B cell (primary cell): ENCODE results near the gene UBE2R2. TPM values are rescaled to one million over a fixed set of nuclear protein-coding genes. Genes with fewer than 3 reads are reported as not detected.

Source experiments
- ATAC-seq: fragments of 200-7000 bp; cut with Tn5 transposase; one replicate; pipeline ENCODE4 v1.10.0; 2021; ENCODE audit warnings: low read depth, mild to moderate bottlenecking, moderate number of reproducible peaks, moderate library complexity
- CTCF ChIA-PET: fragments of 350-600 bp; sonication (Branson Sonifier 250); formaldehyde crosslinking; loops from one replicate; lab custom pipeline; 2021; ENCODE audit warnings: antibody characterized with exemption, inconsistent platforms; lab: Charles Lee
- POLR2A ChIA-PET: fragments of 350-600 bp; sonication (Branson Sonifier 250); formaldehyde crosslinking; loops from one replicate; lab custom pipeline; 2021; ENCODE audit warnings: antibody characterized with exemption; lab: Charles Lee
- DNase-seq: peaks from one replicate; pipeline ENCODE4 v3.0.0; 2013
- H2AFZ ChIP-seq: 2 replicates; pipeline ENCODE4 v1.6.1; 2012; ENCODE audit warnings: mild to moderate bottlenecking, low read depth, low read length; ENCODE audit not compliant: insufficient read depth, poor library complexity, severe bottlenecking
- H3K27ac ChIP-seq, 2 donors: 1 replicate in 1 of 2; 2 replicates in 1 of 2; pipeline ENCODE4 v1.5.1; 2012 to 2013; ENCODE audit warnings: low read length in 2 of 2, mild to moderate bottlenecking in 2 of 2, moderate library complexity in 1 of 2
- H3K27me3 ChIP-seq, 4 experiments: fragments of 200-600 bp in 1 of 4; sonication (generic) in 1 of 4; replicated peaks in 1 of 4; 1 replicate in 2 of 4; 2 replicates in 2 of 4; pipeline versions ENCODE4 v1.6.1 to v1.7.0; 2013 to 2016; ENCODE audit warnings: low read length in 3 of 4, mild to moderate bottlenecking in 2 of 4, mixed read lengths in 1 of 4, moderate library complexity in 1 of 4; ENCODE audit not compliant: insufficient read depth in 4 of 4, control insufficient read depth in 3 of 4; ENCODE audit errors: control extremely low read depth in 1 of 4
- H3K36me3 ChIP-seq, 2 experiments: replicated peaks in 1 of 2; 1 replicate in 1 of 2; 2 replicates in 1 of 2; pipeline versions ENCODE4 v1.6.1 to v1.7.1; 2013; ENCODE audit warnings: low read length in 1 of 2; ENCODE audit not compliant: insufficient read depth in 2 of 2, control insufficient read depth in 1 of 2; ENCODE audit errors: control extremely low read depth in 1 of 2, extremely low read depth in 1 of 2
- H3K4me1 ChIP-seq, 2 donors: fragments of 200-600 bp in 1 of 2; sonication (generic) in 1 of 2; 1 replicate in 1 of 2; 2 replicates in 1 of 2; pipeline versions ENCODE4 v1.5.1 to v1.6.1; 2013 to 2017; ENCODE audit warnings: low read length in 2 of 2; ENCODE audit not compliant: control insufficient read depth in 2 of 2, insufficient read depth in 2 of 2
- H3K4me2 ChIP-seq: replicated peaks from 2 replicates; pipeline ENCODE3; 2012; ENCODE audit warnings: mild to moderate bottlenecking, low read depth, low read length; ENCODE audit not compliant: poor library complexity, severe bottlenecking
- H3K4me3 ChIP-seq, 5 experiments: fragments of 200-600 bp in 1 of 5; sonication (generic) in 1 of 5; 1 replicate in 3 of 5; 2 replicates in 2 of 5; pipeline versions ENCODE4 v1.5.1 to v1.7.0; 2011 to 2016; ENCODE audit warnings: low read length in 4 of 5, mild to moderate bottlenecking in 4 of 5, low read depth in 2 of 5, control low read depth in 1 of 5, moderate library complexity in 1 of 5; ENCODE audit not compliant: insufficient read depth in 1 of 5; ENCODE audit errors: control extremely low read depth in 1 of 5, extremely low read depth in 1 of 5
- H3K79me2 ChIP-seq: fragments of 200-600 bp; sonication (generic); one replicate; pipeline ENCODE4 v1.6.0; 2016; ENCODE audit warnings: low read length; ENCODE audit not compliant: control insufficient read depth, insufficient read depth
- H3K9ac ChIP-seq: fragments of 200-600 bp; sonication (generic); 2 replicates; pipeline ENCODE4 v1.6.1; 2017; ENCODE audit warnings: mild to moderate bottlenecking, low read length, moderate library complexity
- H3K9me3 ChIP-seq, 3 donors: one replicate each; pipeline versions ENCODE4 v1.6.1 to v1.7.1; 2013; ENCODE audit warnings: low read length in 2 of 3; ENCODE audit not compliant: control insufficient read depth in 2 of 3, insufficient read depth in 1 of 3; ENCODE audit errors: control extremely low read depth in 1 of 3
- H4K20me1 ChIP-seq: 2 replicates; pipeline ENCODE4 v1.6.0; 2012; ENCODE audit warnings: mild to moderate bottlenecking, low read length; ENCODE audit not compliant: insufficient read depth, control insufficient read depth, poor library complexity, severe bottlenecking
- H3K27ac Mint-ChIP-seq: one replicate; pipeline ENCODE4 v1.8.0; 2021; ENCODE audit warnings: mixed read lengths
- H3K27me3 Mint-ChIP-seq: one replicate; pipeline ENCODE4 v1.8.0; 2021; ENCODE audit warnings: mixed read lengths
- H3K4me1 Mint-ChIP-seq: one replicate; pipeline ENCODE4 v1.8.0; 2021; ENCODE audit warnings: mixed read lengths
- H3K4me3 Mint-ChIP-seq: one replicate; pipeline ENCODE4 v1.8.0; 2021; ENCODE audit warnings: mixed read lengths
- H3K9me3 Mint-ChIP-seq: one replicate; pipeline ENCODE4 v1.8.0; 2022; ENCODE audit warnings: mixed read lengths; ENCODE audit not compliant: insufficient read depth
- CTCF ChIP-seq: fragments of 200-600 bp; IDR thresholded peaks from one replicate; pipeline ENCODE4 v1.8.0; 2022; ENCODE audit warnings: antibody characterized with exemption, mild to moderate bottlenecking
- EZH2 ChIP-seq: IDR thresholded peaks from 2 replicates; pipeline ENCODE4 v1.6.1; 2012; ENCODE audit warnings: borderline replicate concordance, low read depth, mild to moderate bottlenecking, moderate library complexity, low read length; ENCODE audit not compliant: insufficient read depth, poor library complexity, severe bottlenecking
- WGBS: methylation state at CpG from one replicate; pipeline ENCODE4 v1.1.5; 2013; ENCODE audit warnings: missing lambda C conversion rate; ENCODE audit not compliant: insufficient coverage; 5-methylcytosine and 5-hydroxymethylcytosine counted together
- intact Hi-C: fragments of 100-400 bp; cut with micrococcal nuclease; formaldehyde crosslinking; loops from one replicate; pipeline ENCODE4 v1.10.0; 2022
- polyA plus RNA-seq: library from polyadenylated mRNA; depleted of rRNA; stranded (reverse); fragments of >200 nt; gene quantifications from 2 replicates; pipeline ENCODE4 v1.2.3, GENCODE V29; 2012
- total RNA-seq, 2 donors: library from RNA; stranded (reverse); fragments of 120-200 nt in 1 of 2; gene quantifications; 1 replicate in 1 of 2; 2 replicates in 1 of 2; pipeline versions ENCODE4 v1.2.3 to v1.2.4, GENCODE V29; 2013 to 2022

UBE2R2 gene
- total and polyA plus RNA-seq, 2 donors (not counting 1 experiment from before 2014, with no cell fraction given) = 18.9 to 48.8 TPM

GRCh38 chr9:33926746-33927485, 110.0 kb downstream of the UBE2R2 start:
- no peak overlapping the region for H3K27ac Mint-ChIP-seq
- Histone ChIP-seq H3K79me2 (no peaks in the 10 kb centered on the region), H3K4me1 (no peaks in the 10 kb centered on the region), H3K9me3 (no peaks in the 10 kb centered on the region), H4K20me1 (no peaks in the 10 kb centered on the region), H3K4me3 (no peak overlapping the region), H3K4me2 (no peak overlapping the region), H3K36me3 (peaks cover 0 to 79% of the 10 kb centered on the region in 2 experiments), H2AFZ (no peak overlapping the region), H3K27me3 (no peaks in the 10 kb centered on the region), H3K27ac (no peak overlapping the region), H3K9ac (no peak overlapping the region)
- intact Hi-C loops = loop anchor here (10.0 kb wide), 1 partner anchor 448 kb away; the partner anchor contains the start of gene MYORG
- no peaks in the 10 kb centered on the region for H3K27me3 Mint-ChIP-seq
- POLR2A ChIA-PET = no interaction called here
- no peak overlapping the region for H3K4me3 Mint-ChIP-seq
- DNase-seq (no peak), ATAC-seq (no peak)
- CTCF ChIA-PET = interaction anchor here (1.4 kb wide), 1 partner anchor 113 kb away, joined by 6 read pairs; no protein-coding TSS in a partner anchor
- H3K4me1 Mint-ChIP-seq = no peaks in the 10 kb centered on the region
- WGBS = 97% methylated on average over 17 of the region's 17 CpGs
- no peaks in the 10 kb centered on the region for H3K9me3 Mint-ChIP-seq
- TF ChIP-seq CTCF (no peak), EZH2 (no peak)

- no peak for TF ChIP-seq CTCF
- TF ChIP-seq EZH2 = no peak
- intact Hi-C loops = loop anchor here (10.0 kb wide), 1 partner anchor 447 kb away; the partner anchor contains the start of gene MYORG
- peaks cover under 1 to 80% of the 10 kb centered on the region in 2 experiments for H3K36me3 ChIP-seq
- no peaks in the 10 kb centered on the region for H3K9me3 ChIP-seq
- H3K27ac ChIP-seq = no peak overlapping the region
- no peak overlapping the region for H3K9ac ChIP-seq
- Mint-ChIP-seq H3K27ac (no peak overlapping the region), H3K4me3 (no peak overlapping the region), H3K9me3 (no peaks in the 10 kb centered on the region), H3K4me1 (no peaks in the 10 kb centered on the region), H3K27me3 (no peaks in the 10 kb centered on the region)
- H3K4me3 ChIP-seq = no peak overlapping the region
- ChIA-PET POLR2A (no interaction called here), CTCF (no interaction called here)
- DNase-seq = no peak
- H4K20me1 ChIP-seq = no peaks in the 10 kb centered on the region
- H3K4me1 ChIP-seq = no peaks in the 10 kb centered on the region
- H2AFZ ChIP-seq = no peak overlapping the region
- ATAC-seq = no peak
- no peak overlapping the region for H3K4me2 ChIP-seq
- H3K27me3 ChIP-seq = no peaks in the 10 kb centered on the region
- WGBS = 97% methylated on average over 12 of the region's 15 CpGs
- no peaks in the 10 kb centered on the region for H3K79me2 ChIP-seq
Observed at GRCh38 chr9:33927694-33928093, 110.7 kb downstream of the UBE2R2 start.
